Measurements from ENCODE around the gene TCEAL6. TPM values are rescaled to one million over a fixed set of nuclear protein-coding genes. Genes with fewer than 3 reads are reported as not detected.
"Not testable (repeated sequence)": the region's sequence is repeated elsewhere in the genome, so short reads cannot be mapped to it uniquely, and the experiment has no call there.

The TCEAL6 gene
- total and polyA plus RNA-seq, 4 donors = not detected

DNA sequence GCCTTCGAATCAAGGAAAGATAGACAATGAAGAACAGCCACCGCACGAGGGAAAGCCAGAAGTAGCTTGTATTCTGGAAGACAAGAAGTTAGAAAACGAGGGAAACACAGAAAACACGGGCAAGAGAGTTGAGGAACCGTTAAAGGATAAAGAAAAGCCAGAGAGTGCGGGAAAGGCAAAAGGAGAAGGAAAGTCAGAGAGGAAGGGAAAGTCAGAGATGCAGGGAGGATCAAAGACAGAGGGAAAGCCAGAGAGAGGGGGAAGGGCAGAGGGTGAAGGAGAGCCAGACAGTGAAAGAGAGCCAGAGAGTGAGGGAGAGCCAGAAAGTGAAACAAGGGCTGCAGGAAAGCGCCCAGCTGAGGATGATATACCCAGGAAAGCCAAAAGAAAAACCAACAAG is 15.4 kb downstream of the TCEAL6 start:
- TF ChIP-seq RAD21 (IDR thresholded peaks at IDR 0.05) (no peak), NR2F2 (IDR thresholded peaks at IDR 0.05) (no peak), FOXA2 (IDR thresholded peaks at IDR 0.05) (no peak), TAF1 (conservative IDR thresholded peaks at IDR 0.05) (no peak), RXRA (IDR thresholded peaks at IDR 0.05) (no peak), HNF4A (conservative IDR thresholded peaks at IDR 0.05) (no peak), HNF4G (IDR thresholded peaks at IDR 0.05) (no peak), JUND (IDR thresholded peaks at IDR 0.05) (no peak), SP1 (IDR thresholded peaks at IDR 0.05) (no peak)
- TF ChIP-seq, protein P1, sequence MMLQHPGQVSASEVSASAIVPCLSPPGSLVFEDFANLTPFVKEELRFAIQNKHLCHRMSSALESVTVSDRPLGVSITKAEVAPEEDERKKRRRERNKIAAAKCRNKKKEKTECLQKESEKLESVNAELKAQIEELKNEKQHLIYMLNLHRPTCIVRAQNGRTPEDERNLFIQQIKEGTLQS (IDR thresholded peaks at IDR 0.05) = no peak
- TF ChIP-seq, protein P2, sequence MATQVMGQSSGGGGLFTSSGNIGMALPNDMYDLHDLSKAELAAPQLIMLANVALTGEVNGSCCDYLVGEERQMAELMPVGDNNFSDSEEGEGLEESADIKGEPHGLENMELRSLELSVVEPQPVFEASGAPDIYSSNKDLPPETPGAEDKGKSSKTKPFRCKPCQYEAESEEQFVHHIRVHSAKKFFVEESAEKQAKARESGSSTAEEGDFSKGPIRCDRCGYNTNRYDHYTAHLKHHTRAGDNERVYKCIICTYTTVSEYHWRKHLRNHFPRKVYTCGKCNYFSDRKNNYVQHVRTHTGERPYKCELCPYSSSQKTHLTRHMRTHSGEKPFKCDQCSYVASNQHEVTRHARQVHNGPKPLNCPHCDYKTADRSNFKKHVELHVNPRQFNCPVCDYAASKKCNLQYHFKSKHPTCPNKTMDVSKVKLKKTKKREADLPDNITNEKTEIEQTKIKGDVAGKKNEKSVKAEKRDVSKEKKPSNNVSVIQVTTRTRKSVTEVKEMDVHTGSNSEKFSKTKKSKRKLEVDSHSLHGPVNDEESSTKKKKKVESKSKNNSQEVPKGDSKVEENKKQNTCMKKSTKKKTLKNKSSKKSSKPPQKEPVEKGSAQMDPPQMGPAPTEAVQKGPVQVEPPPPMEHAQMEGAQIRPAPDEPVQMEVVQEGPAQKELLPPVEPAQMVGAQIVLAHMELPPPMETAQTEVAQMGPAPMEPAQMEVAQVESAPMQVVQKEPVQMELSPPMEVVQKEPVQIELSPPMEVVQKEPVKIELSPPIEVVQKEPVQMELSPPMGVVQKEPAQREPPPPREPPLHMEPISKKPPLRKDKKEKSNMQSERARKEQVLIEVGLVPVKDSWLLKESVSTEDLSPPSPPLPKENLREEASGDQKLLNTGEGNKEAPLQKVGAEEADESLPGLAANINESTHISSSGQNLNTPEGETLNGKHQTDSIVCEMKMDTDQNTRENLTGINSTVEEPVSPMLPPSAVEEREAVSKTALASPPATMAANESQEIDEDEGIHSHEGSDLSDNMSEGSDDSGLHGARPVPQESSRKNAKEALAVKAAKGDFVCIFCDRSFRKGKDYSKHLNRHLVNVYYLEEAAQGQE (IDR thresholded peaks at IDR 0.05) = no peak
- H3K27ac ChIP-seq (ENCODE audit: low read depth in 1 of 2, low read length in 2 of 2) = no peak overlapping the region
- no peaks in the 10 kb centered on the region for H3K36me3 ChIP-seq (ENCODE audit: control insufficient read depth in 4 of 4, insufficient read depth in 3 of 4, low read depth in 1 of 4, low read length in 3 of 4)
- no peaks in the 10 kb centered on the region for H3K4me1 ChIP-seq (ENCODE audit: control insufficient read depth in 4 of 4, insufficient read depth in 4 of 4, low read length in 3 of 4)
- no peaks in the 10 kb centered on the region for H3K9me3 ChIP-seq (ENCODE audit: control insufficient read depth in 4 of 4, low read length in 3 of 4)
- 38% methylated on average over 8 of the region's 8 CpGs for WGBS
- peaks cover 0 to 15% (median 0%) of the 10 kb centered on the region in 4 donors for H3K27me3 ChIP-seq (ENCODE audit: control insufficient read depth in 4 of 4, insufficient read depth in 4 of 4, low read length in 3 of 4)
- H3K4me3 ChIP-seq (ENCODE audit: low read depth in 1 of 3, low read length in 3 of 3) = no peak overlapping the region
- DNase-seq (ENCODE audit: low spot score) = no peak
- no peak overlapping the region for H3K9ac ChIP-seq (ENCODE audit: low read depth in 1 of 2, low read length in 2 of 2)

DNA sequence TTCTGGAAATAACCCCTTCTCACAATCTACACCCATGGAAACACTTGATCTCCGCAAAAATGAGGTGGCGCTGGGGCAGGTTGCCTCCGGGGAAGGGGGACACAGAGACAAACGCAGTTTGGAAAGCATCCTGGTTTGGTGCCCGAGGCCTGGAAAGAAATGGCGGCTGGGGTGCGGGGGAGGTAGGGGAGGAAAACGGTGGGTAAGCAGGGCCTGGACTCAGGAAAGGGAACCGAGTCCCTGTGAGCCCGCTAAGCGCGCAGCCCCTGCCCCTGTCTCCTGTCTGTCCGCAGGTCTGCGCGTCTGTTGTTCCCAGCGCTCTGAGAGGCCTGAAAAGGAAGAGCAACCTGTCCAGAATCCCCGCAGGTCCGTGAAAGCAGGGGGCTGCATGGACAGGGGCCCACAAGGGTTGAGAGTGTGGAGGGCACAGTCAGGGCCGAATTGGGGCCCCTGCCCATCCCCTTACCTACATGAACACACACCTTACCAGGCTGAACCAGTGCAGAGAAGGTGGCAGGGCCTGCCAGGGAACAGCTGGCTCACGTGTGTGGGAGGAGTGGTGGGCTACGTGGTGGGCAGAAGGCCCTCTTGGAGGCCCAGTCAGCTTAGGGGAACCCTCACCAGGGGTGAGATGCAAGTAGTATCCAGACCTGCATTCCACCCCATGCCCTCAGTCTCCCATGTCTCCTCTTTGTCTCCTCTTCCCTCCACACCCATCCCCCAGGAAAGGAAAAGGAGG is 16.0 kb downstream of the TCEAL6 start:
- H3K36me3 ChIP-seq (ENCODE audit: control insufficient read depth in 4 of 4, insufficient read depth in 3 of 4, low read depth in 1 of 4, low read length in 3 of 4); H3K4me1 ChIP-seq (ENCODE audit: control insufficient read depth in 4 of 4, insufficient read depth in 4 of 4, low read length in 3 of 4); H3K9me3 ChIP-seq (ENCODE audit: control insufficient read depth in 4 of 4, low read length in 3 of 4); H3K27ac ChIP-seq (ENCODE audit: low read depth in 1 of 2, low read length in 2 of 2); H3K9ac ChIP-seq (ENCODE audit: low read depth in 1 of 2, low read length in 2 of 2); H3K4me3 ChIP-seq (ENCODE audit: low read depth in 1 of 3, low read length in 3 of 3); DNase-seq (ENCODE audit: low spot score): not testable (repeated sequence)
- 10% methylated on average over 21 of the region's 21 CpGs for WGBS
- peaks cover 0 to 15% (median 0%) of the 10 kb centered on the region in 4 donors for H3K27me3 ChIP-seq (ENCODE audit: control insufficient read depth in 4 of 4, insufficient read depth in 4 of 4, low read length in 3 of 4)

DNA sequence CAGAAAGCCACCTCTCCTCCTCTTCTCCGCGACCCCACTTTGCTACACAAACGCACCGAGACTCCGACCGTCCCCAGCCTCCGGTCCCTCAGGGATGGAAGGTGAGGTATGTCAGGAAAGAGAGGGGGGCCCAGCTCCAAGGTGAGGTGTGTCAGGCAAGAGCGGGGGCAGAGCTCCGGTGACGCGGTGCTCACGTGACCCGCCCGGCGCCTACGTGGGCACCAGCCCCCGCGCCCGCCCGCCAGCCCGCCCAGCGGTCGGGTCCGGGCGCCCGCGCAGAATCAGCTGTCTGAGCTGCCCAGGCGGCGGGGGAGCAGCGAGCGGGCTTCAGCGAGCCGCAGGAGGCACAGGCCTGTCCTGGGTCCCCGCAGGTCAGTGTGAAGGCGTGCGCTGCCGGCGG is 16.8 kb downstream of the TCEAL6 start, which contains the start of gene TCEAL2:
TCEAL2 (plus strand) TSS at position 244 of the 400 bp plus-strand sequence. CDS start 1,152 bp downstream, outside the sequence.
- WGBS = 3% methylated on average over 26 of the region's 38 CpGs
- H3K4me3 ChIP-seq (ENCODE audit: low read depth in 1 of 3, low read length in 3 of 3); H3K36me3 ChIP-seq (ENCODE audit: control insufficient read depth in 4 of 4, insufficient read depth in 3 of 4, low read depth in 1 of 4, low read length in 3 of 4); H3K9me3 ChIP-seq (ENCODE audit: control insufficient read depth in 4 of 4, low read length in 3 of 4); DNase-seq (ENCODE audit: low spot score); H3K4me1 ChIP-seq (ENCODE audit: control insufficient read depth in 4 of 4, insufficient read depth in 4 of 4, low read length in 3 of 4); H3K9ac ChIP-seq (ENCODE audit: low read depth in 1 of 2, low read length in 2 of 2); H3K27ac ChIP-seq (ENCODE audit: low read depth in 1 of 2, low read length in 2 of 2): not testable (repeated sequence)
- peaks cover 0 to 15% (median 0%) of the 10 kb centered on the region in 4 donors for H3K27me3 ChIP-seq (ENCODE audit: control insufficient read depth in 4 of 4, insufficient read depth in 4 of 4, low read length in 3 of 4)

DNA sequence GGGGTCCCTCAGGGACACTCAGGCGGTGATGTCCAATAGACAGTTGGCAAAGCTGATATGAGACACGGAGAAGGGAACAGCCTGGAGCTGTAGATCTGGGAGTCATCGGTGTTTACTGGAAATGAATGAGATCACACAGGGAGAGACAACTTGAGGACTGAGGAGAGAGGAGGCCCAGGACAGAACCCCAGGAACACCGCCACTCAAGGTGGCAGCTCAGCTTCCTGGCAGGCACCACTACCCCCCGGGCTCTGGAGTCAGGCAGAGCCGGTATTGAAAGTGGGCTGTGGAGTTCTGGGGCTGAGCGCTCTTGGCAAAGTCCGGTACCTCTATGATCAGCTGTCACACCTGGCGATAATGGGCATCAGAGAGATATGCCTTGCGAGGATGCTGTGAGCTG is 17.3 kb downstream of the TCEAL6 start:
- 16% methylated on average over 8 of the region's 10 CpGs for WGBS
- H3K27ac ChIP-seq (ENCODE audit: low read depth in 1 of 2, low read length in 2 of 2); H3K36me3 ChIP-seq (ENCODE audit: control insufficient read depth in 4 of 4, insufficient read depth in 3 of 4, low read depth in 1 of 4, low read length in 3 of 4); H3K4me1 ChIP-seq (ENCODE audit: control insufficient read depth in 4 of 4, insufficient read depth in 4 of 4, low read length in 3 of 4); H3K4me3 ChIP-seq (ENCODE audit: low read depth in 1 of 3, low read length in 3 of 3); DNase-seq (ENCODE audit: low spot score); H3K9me3 ChIP-seq (ENCODE audit: control insufficient read depth in 4 of 4, low read length in 3 of 4); H3K9ac ChIP-seq (ENCODE audit: low read depth in 1 of 2, low read length in 2 of 2): not testable (repeated sequence)
- H3K27me3 ChIP-seq (ENCODE audit: control insufficient read depth in 4 of 4, insufficient read depth in 4 of 4, low read length in 3 of 4) = peaks cover 0 to 15% (median 0%) of the 10 kb centered on the region in 4 donors
